ENCODE data around the gene CYP21A2.

- TF ChIP-seq CTCF (IDR thresholded peaks at IDR 0.05 in 2 of 3, conservative IDR thresholded peaks at IDR 0.05 in 1 of 3; ENCODE audit: control insufficient read depth in 2 of 3, extremely low read depth in 1 of 3, insufficient read depth in 1 of 3, low read depth in 3 of 3, low read length in 3 of 3) (no peak), ELK1 (IDR thresholded peaks at IDR 0.05; ENCODE audit: low read depth, low read length) (no peak), IRF4 (IDR thresholded peaks at IDR 0.05; ENCODE audit: low read depth, low read length) (no peak), SIN3A (IDR thresholded peaks at IDR 0.05; ENCODE audit: low read depth, low read length) (no peak), BCL11A (IDR thresholded peaks at IDR 0.05; ENCODE audit: low read depth, low read length) (no peak), YY1 (IDR thresholded peaks at IDR 0.05; ENCODE audit: low read depth, low read length) (no peak), CEBPB (IDR thresholded peaks at IDR 0.05; ENCODE audit: borderline replicate concordance in 1 of 2, low read depth in 2 of 2, low read length in 2 of 2) (no peak), BCL3 (IDR thresholded peaks at IDR 0.05; ENCODE audit: borderline replicate concordance, insufficient read depth, low read depth, low read length, poor library complexity, severe bottlenecking) (no peak), IKZF2 (IDR thresholded peaks at IDR 0.05) (no peak), POLR2A (IDR thresholded peaks at IDR 0.05; ENCODE audit: low read depth, low read length) (no peak), PKNOX1 (IDR thresholded peaks at IDR 0.05) (no peak), FOS (IDR thresholded peaks at IDR 0.05; ENCODE audit: borderline replicate concordance, extremely low read depth, insufficient read length) (no peak)
These were observed 32.8 kb downstream of the CYP21A2 start for GRCh38 chr6:32070814-32071543.
